ENCODE measurements around the gene LRRC51. TPM values are rescaled to one million over a fixed set of nuclear protein-coding genes. Genes with fewer than 3 reads are reported as not detected.
A peak's percentile ranks its signal among the peaks of the same experiment; 100 is the strongest.

Gene LRRC51
- polyA plus RNA-seq, 1 donor, result 10.9 TPM

DNA sequence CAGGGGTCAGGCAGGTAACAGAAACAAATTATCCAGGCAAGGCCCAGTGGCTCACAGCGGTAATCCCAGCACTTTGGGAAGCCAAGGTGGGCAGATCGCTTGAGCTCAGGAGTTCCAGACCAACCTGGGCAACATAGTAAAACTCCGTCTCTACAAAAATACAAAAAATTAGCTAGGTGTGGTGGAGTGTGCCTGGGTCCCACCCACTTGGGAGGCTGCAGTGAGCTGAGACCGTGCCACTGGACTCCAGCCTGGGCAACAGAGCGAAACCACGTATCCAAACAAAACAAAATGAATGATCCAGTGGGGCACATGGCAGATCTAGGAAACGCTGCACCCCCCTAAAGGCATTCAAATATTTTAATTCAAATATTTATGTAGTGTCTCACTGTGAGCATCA is 10.2 kb upstream of the LRRC51 start:
- peaks cover 10% of the 10 kb centered on the region for H3K4me1 ChIP-seq (ENCODE audit: control insufficient read depth, insufficient read depth, low read length)
- WGBS (ENCODE audit: insufficient coverage, low lambda C conversion rate), result 100% methylated on average over 2 of the region's 7 CpGs

DNA sequence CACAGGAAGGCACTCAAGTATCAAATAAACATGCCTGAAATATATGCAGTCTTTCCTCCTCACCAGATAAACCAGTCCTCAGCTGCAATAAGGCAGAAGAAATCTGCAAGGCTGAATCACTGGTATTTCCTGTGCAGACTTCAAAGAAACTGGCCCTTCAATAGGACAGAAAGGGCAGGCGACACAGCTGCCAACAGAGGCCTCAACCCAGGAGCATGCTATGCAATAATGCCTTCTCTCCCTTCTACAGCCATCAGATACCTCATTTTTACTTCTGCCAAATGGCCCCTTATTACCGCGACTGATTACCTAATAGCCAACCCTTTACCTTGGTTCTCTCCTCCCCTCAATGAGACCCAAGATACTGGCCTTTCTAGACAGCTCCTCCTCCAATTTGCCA is 8.3 kb upstream of the LRRC51 start:
- WGBS (ENCODE audit: insufficient coverage, low lambda C conversion rate), result 50% methylated on average over 2 of the region's 3 CpGs
- Histone ChIP-seq H3K36me3 (ENCODE audit: control insufficient read depth, insufficient read depth, low read length) (peaks cover 11% of the 10 kb centered on the region), H3K4me3 (ENCODE audit: low read length) (no peak overlapping the region), H3K27ac (ENCODE audit: low read length) (peak overlapping the region; percentile 24), H3K27me3 (ENCODE audit: control insufficient read depth, insufficient read depth, low read length) (no peaks in the 10 kb centered on the region), H3K4me1 (ENCODE audit: control insufficient read depth, insufficient read depth, low read length) (peaks cover 10% of the 10 kb centered on the region), H3K9me3 (ENCODE audit: control insufficient read depth, low read depth, low read length) (no peaks in the 10 kb centered on the region)
- DNase-seq, result no peak

More for the DNA sequence above, 10.2 kb upstream of the LRRC51 start:
- H3K27ac ChIP-seq (ENCODE audit: low read length), result no peak overlapping the region
- H3K9me3 ChIP-seq (ENCODE audit: control insufficient read depth, low read depth, low read length), result no peaks in the 10 kb centered on the region
- H3K27me3 ChIP-seq (ENCODE audit: control insufficient read depth, insufficient read depth, low read length), result no peaks in the 10 kb centered on the region
- no peak overlapping the region for H3K4me3 ChIP-seq (ENCODE audit: low read length)
- DNase-seq, result no peak
- peaks cover 10% of the 10 kb centered on the region for H3K36me3 ChIP-seq (ENCODE audit: control insufficient read depth, insufficient read depth, low read length)

DNA sequence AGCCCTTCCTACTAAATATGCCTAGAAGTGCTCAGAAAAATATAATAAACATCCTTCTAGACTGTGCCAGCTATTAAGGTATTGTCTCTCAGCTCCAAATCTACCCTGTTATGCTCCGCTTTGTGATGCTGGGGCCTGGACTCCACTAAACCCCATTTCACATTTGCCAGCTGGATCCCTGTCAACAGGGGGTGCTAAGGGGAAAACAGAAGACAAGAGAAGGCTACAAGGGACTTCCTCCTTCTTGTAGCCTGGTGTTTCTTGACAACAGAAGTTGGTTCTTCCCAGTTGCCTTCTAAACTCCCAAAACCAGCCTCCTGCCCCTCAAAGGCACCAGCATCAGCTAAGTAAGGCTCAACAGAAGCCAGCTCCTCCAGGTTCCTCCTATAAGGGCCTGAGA is 5.5 kb upstream of the LRRC51 start:
- Histone ChIP-seq H3K4me3 (ENCODE audit: low read length) (no peak overlapping the region), H3K27ac (ENCODE audit: low read length) (no peak overlapping the region), H3K4me1 (ENCODE audit: control insufficient read depth, insufficient read depth, low read length) (peaks cover 9% of the 10 kb centered on the region), H3K27me3 (ENCODE audit: control insufficient read depth, insufficient read depth, low read length) (no peaks in the 10 kb centered on the region), H3K36me3 (ENCODE audit: control insufficient read depth, insufficient read depth, low read length) (peaks cover 5% of the 10 kb centered on the region), H3K9me3 (ENCODE audit: control insufficient read depth, low read depth, low read length) (no peaks in the 10 kb centered on the region)
- DNase-seq, result no peak
- WGBS (ENCODE audit: insufficient coverage, low lambda C conversion rate), result no CpG with 5 or more reads among the region's 1 CpG

DNA sequence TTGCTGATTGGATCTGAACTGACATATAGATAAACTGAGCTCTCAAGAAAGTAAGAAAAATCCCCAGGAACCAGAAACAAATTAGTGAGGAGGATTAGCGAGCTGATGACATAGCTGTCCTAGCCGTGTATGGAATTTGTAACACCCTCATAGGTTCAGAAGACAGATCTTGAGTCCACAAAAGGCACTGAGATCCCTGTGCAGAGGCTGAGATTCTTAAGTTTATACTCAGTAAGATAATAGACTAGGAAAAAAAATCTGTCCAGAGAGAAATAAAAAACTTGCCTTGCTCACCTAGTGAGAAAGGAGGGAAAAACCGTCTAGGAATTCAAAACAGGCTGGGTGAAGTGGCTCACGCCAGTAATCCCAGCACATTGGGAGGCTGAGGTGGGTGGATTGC is 4.9 kb upstream of the LRRC51 start:
- H3K4me3 ChIP-seq (ENCODE audit: low read length), result no peak overlapping the region
- peaks cover 5% of the 10 kb centered on the region for H3K36me3 ChIP-seq (ENCODE audit: control insufficient read depth, insufficient read depth, low read length)
- no peaks in the 10 kb centered on the region for H3K9me3 ChIP-seq (ENCODE audit: control insufficient read depth, low read depth, low read length)
- peaks cover 5% of the 10 kb centered on the region for H3K4me1 ChIP-seq (ENCODE audit: control insufficient read depth, insufficient read depth, low read length)
- H3K27ac ChIP-seq (ENCODE audit: low read length), result no peak overlapping the region
- WGBS (ENCODE audit: insufficient coverage, low lambda C conversion rate), result no CpG with 5 or more reads among the region's 4 CpGs
- no peaks in the 10 kb centered on the region for H3K27me3 ChIP-seq (ENCODE audit: control insufficient read depth, insufficient read depth, low read length)
- DNase-seq, result no peak

DNA sequence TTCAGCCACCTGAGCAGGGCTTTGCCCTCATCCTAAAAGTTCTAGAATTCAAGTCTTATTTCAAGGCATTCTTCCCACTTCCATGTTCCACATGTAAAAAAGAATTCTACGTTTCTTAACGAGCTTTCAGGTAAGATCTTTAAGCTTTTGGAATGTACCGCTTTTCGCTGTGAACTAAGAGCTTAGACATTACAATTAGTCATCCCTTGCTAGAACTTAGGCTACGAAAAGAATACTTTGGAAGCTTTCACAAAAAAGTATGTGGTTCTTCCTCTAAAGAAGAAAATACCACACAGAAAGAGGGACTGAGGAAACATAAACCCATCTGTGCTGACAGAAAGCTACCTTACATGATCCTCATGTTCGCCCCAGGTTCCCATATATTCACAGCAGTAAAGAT is 2.2 kb upstream of the LRRC51 start:
- Histone ChIP-seq H3K36me3 (ENCODE audit: control insufficient read depth, insufficient read depth, low read length) (peaks cover 5% of the 10 kb centered on the region), H3K9me3 (ENCODE audit: control insufficient read depth, low read depth, low read length) (no peaks in the 10 kb centered on the region), H3K4me3 (ENCODE audit: low read length) (no peak overlapping the region), H3K27ac (ENCODE audit: low read length) (no peak overlapping the region), H3K27me3 (ENCODE audit: control insufficient read depth, insufficient read depth, low read length) (no peaks in the 10 kb centered on the region), H3K4me1 (ENCODE audit: control insufficient read depth, insufficient read depth, low read length) (peaks cover 5% of the 10 kb centered on the region)
- 90% methylated on average over 2 of the region's 6 CpGs for WGBS (ENCODE audit: insufficient coverage, low lambda C conversion rate)
- no peak for DNase-seq

DNA sequence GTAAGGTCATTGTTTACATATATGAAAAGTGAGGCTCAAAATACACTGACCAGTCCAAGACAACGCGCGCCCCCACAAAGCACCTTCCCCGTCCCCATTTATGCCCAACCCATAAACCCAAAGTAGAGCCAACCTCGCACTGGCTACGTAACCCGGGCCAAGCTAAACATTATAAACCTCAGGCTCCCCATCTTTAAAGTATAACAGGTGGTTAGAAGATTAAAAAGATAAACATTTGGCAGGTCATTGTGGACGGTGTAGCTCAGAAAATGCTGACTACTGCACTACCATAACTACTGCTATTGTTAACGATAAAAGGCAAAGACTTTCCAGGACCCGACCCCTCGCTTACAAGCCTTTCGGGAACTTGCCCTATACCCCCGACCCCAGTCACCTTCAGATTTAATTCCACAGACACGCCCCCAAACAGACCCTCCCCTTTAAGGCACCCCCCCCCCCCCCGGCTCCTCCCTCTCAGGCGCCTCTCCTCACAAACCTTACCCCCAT is 778 bp upstream of the LRRC51 start:
- peak in 1 of 2 donors; percentile 68 for DNase-seq
- no peaks in the 10 kb centered on the region for H3K9me3 ChIP-seq (ENCODE audit: control insufficient read depth, low read depth, low read length)
- H3K4me3 ChIP-seq (ENCODE audit: low read length), result peak overlapping the region; percentile 82
- WGBS (ENCODE audit: insufficient coverage, low lambda C conversion rate), result no CpG with 5 or more reads among the region's 16 CpGs
- H3K36me3 ChIP-seq (ENCODE audit: control insufficient read depth, insufficient read depth, low read length), result peaks cover 3% of the 10 kb centered on the region
- peak overlapping the region; percentile 95 for H3K27ac ChIP-seq (ENCODE audit: low read length)
- H3K27me3 ChIP-seq (ENCODE audit: control insufficient read depth, insufficient read depth, low read length), result no peaks in the 10 kb centered on the region
- peaks cover 5% of the 10 kb centered on the region for H3K4me1 ChIP-seq (ENCODE audit: control insufficient read depth, insufficient read depth, low read length)

DNA sequence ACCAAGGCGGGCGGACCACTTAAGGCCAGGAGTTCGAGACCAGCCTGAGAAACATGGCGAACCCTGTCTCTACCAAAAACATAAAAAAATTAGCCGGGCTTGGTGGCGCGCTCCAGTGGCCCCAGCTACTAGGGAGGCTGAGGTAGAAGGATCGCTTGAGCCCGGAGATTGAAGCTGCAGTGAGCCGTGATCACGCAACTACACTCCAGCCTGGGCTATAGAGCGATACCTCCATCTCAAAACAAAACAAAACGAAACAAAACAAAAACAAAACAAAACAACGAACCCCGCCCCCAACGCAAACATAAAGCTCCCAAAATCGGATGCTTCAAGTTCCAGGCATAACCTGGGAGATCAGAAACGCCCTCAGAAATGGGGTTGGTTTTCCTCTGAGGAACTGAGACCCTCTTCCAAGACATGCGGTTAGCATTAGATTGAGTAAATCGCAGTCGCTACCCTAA is 564 bp downstream of the LRRC51 start:
- peak overlapping the region; percentile 82 for H3K4me3 ChIP-seq (ENCODE audit: low read length)
- 100% methylated on average over 4 of the region's 21 CpGs for WGBS (ENCODE audit: insufficient coverage, low lambda C conversion rate)
- DNase-seq, result no peak
- H3K27ac ChIP-seq (ENCODE audit: low read length), result peak overlapping the region; percentile 95
- no peaks in the 10 kb centered on the region for H3K36me3 ChIP-seq (ENCODE audit: control insufficient read depth, insufficient read depth, low read length)
- H3K9me3 ChIP-seq (ENCODE audit: control insufficient read depth, low read depth, low read length), result no peaks in the 10 kb centered on the region
- peaks cover 5% of the 10 kb centered on the region for H3K4me1 ChIP-seq (ENCODE audit: control insufficient read depth, insufficient read depth, low read length)
- no peaks in the 10 kb centered on the region for H3K27me3 ChIP-seq (ENCODE audit: control insufficient read depth, insufficient read depth, low read length)

DNA sequence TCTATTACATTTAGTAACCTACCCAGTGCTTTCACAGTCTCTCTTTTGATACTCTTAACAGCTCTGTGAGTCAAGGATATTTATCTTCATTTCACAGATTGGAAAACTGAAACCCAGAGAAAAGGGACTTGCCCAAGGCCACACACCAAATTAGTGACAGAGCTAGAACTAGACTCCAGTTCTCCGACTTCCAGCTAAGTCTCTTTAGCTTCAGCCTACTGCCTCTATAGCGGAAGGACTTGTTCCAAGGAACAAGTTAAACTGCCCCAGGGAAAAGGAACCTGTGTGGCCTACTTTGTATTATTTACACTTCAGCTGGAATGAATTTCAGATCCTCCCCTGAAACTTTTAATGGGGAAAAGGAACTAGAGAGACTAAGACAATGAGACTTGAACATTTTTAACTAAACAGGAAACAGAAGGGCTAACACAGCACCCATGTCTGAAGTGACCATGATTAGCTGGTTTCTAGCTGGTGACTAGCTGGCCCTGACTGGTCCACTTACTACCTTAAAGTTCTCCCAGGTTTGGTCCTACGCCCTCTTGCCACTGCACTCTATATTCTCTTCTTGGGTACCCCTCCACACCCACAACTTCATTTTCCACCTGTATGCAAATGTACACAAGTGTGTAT is 1.3 kb downstream of the LRRC51 start:
- DNase-seq, result no peak
- Histone ChIP-seq H3K9me3 (ENCODE audit: control insufficient read depth, low read depth, low read length) (no peaks in the 10 kb centered on the region), H3K27ac (ENCODE audit: low read length) (no peak overlapping the region), H3K27me3 (ENCODE audit: control insufficient read depth, insufficient read depth, low read length) (no peaks in the 10 kb centered on the region), H3K4me1 (ENCODE audit: control insufficient read depth, insufficient read depth, low read length) (peaks cover 5% of the 10 kb centered on the region), H3K4me3 (ENCODE audit: low read length) (no peak overlapping the region), H3K36me3 (ENCODE audit: control insufficient read depth, insufficient read depth, low read length) (no peaks in the 10 kb centered on the region)
- WGBS (ENCODE audit: insufficient coverage, low lambda C conversion rate), result 100% methylated on average over 1 of the region's 3 CpGs

DNA sequence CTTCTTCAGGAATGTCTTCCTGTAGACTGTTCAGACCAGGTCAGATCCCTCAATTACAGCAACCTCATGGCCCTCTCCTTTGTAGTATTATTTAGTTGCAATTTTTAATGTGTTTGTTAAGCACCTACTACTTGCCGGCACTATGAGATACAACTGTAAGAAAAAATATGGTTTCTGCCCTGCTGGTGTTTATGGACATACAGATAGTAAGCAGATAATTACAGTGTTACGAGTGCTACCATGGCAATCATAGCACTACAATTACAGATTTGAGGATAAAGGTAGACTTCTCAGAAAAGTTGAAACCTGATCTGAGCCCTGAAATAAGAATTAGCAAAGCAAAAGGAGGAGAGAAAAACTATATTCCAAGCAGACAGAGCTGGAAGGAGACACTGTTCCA is 2.8 kb downstream of the LRRC51 start:
- 40% methylated on average over 1 of the region's 2 CpGs for WGBS (ENCODE audit: insufficient coverage, low lambda C conversion rate)

DNA sequence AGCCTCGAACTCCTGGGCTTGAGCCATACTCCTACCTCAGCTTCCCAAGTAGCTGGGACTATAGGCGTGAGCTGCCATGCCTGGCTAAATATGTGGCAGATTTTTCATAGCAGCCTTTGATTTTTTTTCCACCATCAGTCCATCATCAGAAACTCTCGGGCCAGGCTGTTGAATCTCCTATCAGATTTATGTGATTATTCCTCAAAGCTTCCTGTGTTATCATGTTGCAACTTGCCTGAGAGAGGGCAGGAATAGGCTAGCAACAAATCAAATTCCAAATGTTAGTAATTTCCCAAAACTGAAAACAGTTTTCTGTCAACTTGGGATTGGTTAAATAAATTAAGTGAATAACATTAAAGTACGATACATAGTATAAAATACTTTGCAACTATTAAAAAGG is 3.4 kb downstream of the LRRC51 start:
- no peaks in the 10 kb centered on the region for H3K27me3 ChIP-seq (ENCODE audit: control insufficient read depth, insufficient read depth, low read length)
- 85% methylated on average over 2 of the region's 4 CpGs for WGBS (ENCODE audit: insufficient coverage, low lambda C conversion rate)
- peaks cover 5% of the 10 kb centered on the region for H3K4me1 ChIP-seq (ENCODE audit: control insufficient read depth, insufficient read depth, low read length)
- H3K9me3 ChIP-seq (ENCODE audit: control insufficient read depth, low read depth, low read length), result no peaks in the 10 kb centered on the region
- no peak overlapping the region for H3K4me3 ChIP-seq (ENCODE audit: low read length)
- H3K27ac ChIP-seq (ENCODE audit: low read length), result no peak overlapping the region
- no peak for DNase-seq
- H3K36me3 ChIP-seq (ENCODE audit: control insufficient read depth, insufficient read depth, low read length), result peaks cover 12% of the 10 kb centered on the region

More for the DNA sequence above, 2.8 kb downstream of the LRRC51 start:
- Histone ChIP-seq H3K27me3 (ENCODE audit: control insufficient read depth, insufficient read depth, low read length) (no peaks in the 10 kb centered on the region), H3K9me3 (ENCODE audit: control insufficient read depth, low read depth, low read length) (no peaks in the 10 kb centered on the region), H3K27ac (ENCODE audit: low read length) (no peak overlapping the region), H3K4me1 (ENCODE audit: control insufficient read depth, insufficient read depth, low read length) (peaks cover 5% of the 10 kb centered on the region), H3K4me3 (ENCODE audit: low read length) (no peak overlapping the region), H3K36me3 (ENCODE audit: control insufficient read depth, insufficient read depth, low read length) (peaks cover 9% of the 10 kb centered on the region)
- DNase-seq, result no peak

DNA sequence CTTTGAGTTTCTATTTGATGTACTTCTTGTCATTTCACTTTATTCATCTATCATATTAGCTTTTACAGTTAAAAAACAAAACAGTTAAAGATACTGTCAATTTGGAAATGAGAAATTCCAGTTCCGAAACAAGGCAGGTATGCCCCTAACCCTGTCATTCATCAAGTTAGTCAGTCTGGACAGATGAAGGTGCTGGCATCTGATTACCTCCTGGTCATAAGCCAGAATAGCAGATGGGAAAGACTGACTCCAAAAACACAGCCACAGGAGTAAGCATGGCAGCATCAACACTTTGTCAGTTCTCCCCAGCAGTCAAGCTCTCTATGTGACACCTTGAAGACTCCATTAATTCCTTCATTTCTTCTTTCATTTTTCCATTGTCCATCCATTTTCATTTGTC is 4.3 kb downstream of the LRRC51 start:
- H3K36me3 ChIP-seq (ENCODE audit: control insufficient read depth, insufficient read depth, low read length), result peaks cover 16% of the 10 kb centered on the region
- H3K4me1 ChIP-seq (ENCODE audit: control insufficient read depth, insufficient read depth, low read length), result peaks cover 5% of the 10 kb centered on the region
- no CpG with 5 or more reads among the region's 1 CpG for WGBS (ENCODE audit: insufficient coverage, low lambda C conversion rate)
- no peak for DNase-seq
- no peaks in the 10 kb centered on the region for H3K9me3 ChIP-seq (ENCODE audit: control insufficient read depth, low read depth, low read length)
- H3K27me3 ChIP-seq (ENCODE audit: control insufficient read depth, insufficient read depth, low read length), result no peaks in the 10 kb centered on the region
- H3K27ac ChIP-seq (ENCODE audit: low read length), result no peak overlapping the region
- H3K4me3 ChIP-seq (ENCODE audit: low read length), result no peak overlapping the region
